GM21526 (cell line): Measurements from ENCODE around the gene HS6ST3.
"Not testable (repeated sequence)": the region's sequence is repeated elsewhere in the genome, so short reads cannot be mapped to it uniquely, and the experiment has no call there.

ENCODE experiments used
- ATAC-seq: cut with Tn5 transposase; IDR thresholded peaks from one replicate; pipeline ENCODE4 v1.9.1; 2021; ENCODE audit warnings: moderate library complexity; ENCODE audit not compliant: unreplicated experiment, low FRiP score

HS6ST3 gene

GRCh38 chr13:96524398-96525020, 434.6 kb downstream of the HS6ST3 start:
- ATAC-seq = not testable (repeated sequence)

GRCh38 chr13:96525715-96526114, 435.8 kb downstream of the HS6ST3 start:
- no peak for ATAC-seq

GRCh38 chr13:96527497-96527896, 437.6 kb downstream of the HS6ST3 start:
- ATAC-seq = no peak

- ATAC-seq = no peak
Observed at GRCh38 chr13:96532804-96533203, 442.9 kb downstream of the HS6ST3 start.

- ATAC-seq = no peak
Observed at GRCh38 chr13:96533408-96533807, 443.5 kb downstream of the HS6ST3 start.

GRCh38 chr13:96539791-96540190, 449.9 kb downstream of the HS6ST3 start:
- ATAC-seq = no peak

- ATAC-seq = no peak
Observed at GRCh38 chr13:96540670-96541069, 450.8 kb downstream of the HS6ST3 start.

GRCh38 chr13:96542986-96543385, 453.1 kb downstream of the HS6ST3 start:
- ATAC-seq = no peak

GRCh38 chr13:96544957-96545356, 455.1 kb downstream of the HS6ST3 start:
- ATAC-seq = no peak

- ATAC-seq = no peak
Observed at GRCh38 chr13:96546463-96546862, 456.6 kb downstream of the HS6ST3 start.

- ATAC-seq = no peak
Observed at GRCh38 chr13:96551546-96551945, 461.6 kb downstream of the HS6ST3 start.

- no peak for ATAC-seq
Observed at GRCh38 chr13:96552559-96552958, 462.7 kb downstream of the HS6ST3 start.

GRCh38 chr13:96553796-96554195, 463.9 kb downstream of the HS6ST3 start:
- ATAC-seq = no peak

GRCh38 chr13:96573563-96573962, 483.7 kb downstream of the HS6ST3 start:
- no peak for ATAC-seq

GRCh38 chr13:96575423-96576320, 485.8 kb downstream of the HS6ST3 start:
- no peak for ATAC-seq

GRCh38 chr13:96581741-96582140, 491.8 kb downstream of the HS6ST3 start:
- no peak for ATAC-seq

GRCh38 chr13:96615252-96615651, 525.3 kb downstream of the HS6ST3 start:
- ATAC-seq = no peak

- no peak for ATAC-seq
Observed at GRCh38 chr13:96617528-96617927, 527.6 kb downstream of the HS6ST3 start.

- no peak for ATAC-seq
Observed at GRCh38 chr13:96621634-96622183, 531.8 kb downstream of the HS6ST3 start.

GRCh38 chr13:96629331-96629730, 539.4 kb downstream of the HS6ST3 start:
- no peak for ATAC-seq

GRCh38 chr13:96632536-96633320, 542.8 kb downstream of the HS6ST3 start:
- ATAC-seq = no peak
